Stimulated activated CD4-positive, alpha-beta T cell treated with anti-CD3 and anti-CD28 coated beads, TNF-alpha, amount 100 ng/mL, for 24 hours (primary cell): ENCODE data around the gene LDB3.

ENCODE experiments used
- DNase-seq, 3 experiments: peaks; one replicate each; pipeline ENCODE4 v3.0.0-alpha.2; 2020; ENCODE audit warnings: low read depth in 3 of 3

Gene LDB3

DNA sequence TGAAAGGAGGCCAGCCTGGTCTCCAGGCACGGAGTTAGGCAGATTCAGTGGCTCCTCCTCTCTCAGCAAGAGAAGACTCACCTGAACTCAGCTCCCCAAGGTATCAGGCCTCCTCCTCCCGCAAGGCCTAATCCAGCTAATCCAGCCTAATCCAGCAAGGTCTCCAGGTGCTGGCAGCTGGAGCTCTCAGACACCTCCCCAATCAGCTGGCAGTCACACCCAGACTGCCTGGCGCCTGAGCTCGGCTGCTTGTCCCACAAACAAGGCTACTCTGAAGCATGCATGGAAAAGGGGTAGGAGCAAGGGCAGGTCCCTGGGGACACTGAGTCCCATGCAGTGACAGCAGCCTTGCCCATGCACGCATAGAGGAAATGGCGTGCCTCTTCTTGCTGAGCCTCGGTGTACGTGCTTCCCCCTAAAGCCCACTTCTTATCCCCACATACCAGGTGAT lies 17.3 kb upstream of the LDB3 start:
- no peak for DNase-seq

GRCh38 chr10:86651631-86652331 lies 16.5 kb upstream of the LDB3 start:
- no peak for DNase-seq

DNA sequence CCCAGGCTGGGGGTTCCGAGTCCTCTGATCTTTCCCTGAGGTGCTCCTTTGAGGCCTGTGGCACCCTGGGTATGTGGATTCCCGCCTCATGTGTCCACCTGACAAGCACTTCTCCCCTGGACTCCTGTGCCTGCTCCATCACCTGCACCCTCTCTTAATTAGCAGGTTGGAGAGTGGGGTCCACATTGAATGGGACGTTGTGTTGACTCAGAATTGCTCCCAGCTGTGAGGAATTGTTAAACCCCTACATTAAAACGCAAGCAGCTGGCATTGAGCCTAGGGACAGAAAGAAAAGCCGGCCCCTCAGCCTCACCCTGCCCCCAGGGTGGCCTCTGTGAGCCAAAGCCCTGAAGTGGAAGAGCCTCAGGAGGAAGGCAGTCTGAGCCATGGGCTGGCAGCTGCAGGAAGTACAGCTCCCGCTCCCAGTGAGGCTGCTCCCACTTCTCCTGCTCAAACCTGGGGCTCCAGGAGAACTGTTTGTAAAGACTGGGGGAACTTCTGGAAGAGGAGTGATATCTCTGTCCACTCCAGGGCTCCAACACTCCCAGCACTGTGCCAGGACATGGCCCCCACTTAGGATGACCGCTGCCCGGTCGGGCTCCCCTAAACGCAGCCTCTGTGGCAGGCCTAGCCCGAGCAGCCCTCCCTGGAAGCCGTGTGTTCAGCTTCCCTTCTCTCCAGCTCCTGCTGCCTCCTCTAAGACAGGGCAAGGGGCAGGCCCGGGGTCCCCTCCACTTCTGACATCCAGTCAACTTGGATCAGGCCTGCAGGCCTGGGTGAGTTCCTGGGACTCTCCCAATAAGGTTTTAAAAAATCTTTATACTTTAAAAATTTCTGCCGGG lies 15.7 kb upstream of the LDB3 start:
- DNase-seq: no peak

- no peak for DNase-seq
These were observed 14.9 kb upstream of the LDB3 start for GRCh38 chr10:86653379-86653778.

- DNase-seq: no peak
These were observed 14.3 kb upstream of the LDB3 start for GRCh38 chr10:86653987-86654386.

DNA sequence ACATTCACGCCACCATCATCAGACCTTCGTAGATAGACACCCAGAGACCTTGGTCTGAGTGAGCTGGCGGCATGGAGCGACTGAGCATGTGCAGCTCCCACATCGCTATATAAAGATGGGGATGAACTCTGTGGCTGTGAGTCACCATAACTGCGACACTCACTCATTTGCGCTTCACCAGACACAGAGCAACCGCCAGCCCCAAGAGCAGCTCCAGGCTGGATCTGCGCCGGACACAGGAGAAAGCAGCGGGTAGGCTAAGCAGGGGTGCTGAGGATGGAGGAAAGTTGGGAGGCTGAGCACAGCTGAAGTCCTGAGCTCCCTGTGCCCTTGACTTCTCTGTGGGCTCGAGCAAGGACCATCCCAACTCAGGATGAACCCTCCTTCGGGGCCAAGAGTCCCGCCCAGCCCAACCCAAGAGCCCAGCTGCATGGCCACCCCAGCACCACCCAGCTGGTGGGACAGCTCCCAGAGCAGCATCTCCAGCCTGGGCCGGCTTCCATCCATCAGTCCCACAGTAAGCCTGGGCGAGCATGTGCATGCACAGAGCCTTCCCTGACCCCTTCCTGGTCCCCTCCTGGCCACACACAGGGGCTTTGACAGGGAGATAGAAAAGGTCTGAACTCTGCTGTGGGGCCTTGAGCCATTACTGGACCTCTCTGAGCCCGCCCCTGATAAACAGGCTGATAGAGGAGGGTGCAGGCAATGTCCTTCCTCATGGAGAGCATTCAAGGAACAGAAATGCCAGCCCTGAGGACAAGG lies 13.7 kb upstream of the LDB3 start, which contains the start of gene OPN4:
TSS of gene OPN4 (plus strand) at position 137 of the 762 bp plus-strand sequence. CDS start at position 374, 237 bp downstream.
- DNase-seq: no peak

- DNase-seq: no peak
These were observed 13.2 kb upstream of the LDB3 start for GRCh38 chr10:86655173-86655540.

DNA sequence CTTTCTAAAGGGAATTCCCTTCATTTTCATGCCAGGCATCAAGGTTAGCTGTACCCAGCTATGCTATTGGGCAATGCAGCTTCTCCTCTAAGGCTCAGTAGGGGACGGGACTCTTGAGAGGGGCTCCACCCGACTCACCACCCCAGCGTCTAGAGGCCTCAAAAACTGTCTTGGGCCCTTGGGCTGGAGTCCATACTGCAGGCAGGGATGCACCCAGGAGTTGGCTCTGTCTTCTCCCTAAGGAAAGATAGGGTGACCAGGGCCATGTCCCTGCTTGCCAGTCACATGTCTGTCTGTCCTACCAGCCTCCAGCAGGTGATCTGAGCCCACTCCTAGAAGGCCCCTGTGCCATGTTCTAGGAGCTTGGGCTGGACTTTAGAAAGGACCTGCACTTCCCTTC lies 12.7 kb upstream of the LDB3 start:
- DNase-seq: no peak

GRCh38 chr10:86657011-86657395 lies 11.3 kb upstream of the LDB3 start:
- DNase-seq: no peak

DNA sequence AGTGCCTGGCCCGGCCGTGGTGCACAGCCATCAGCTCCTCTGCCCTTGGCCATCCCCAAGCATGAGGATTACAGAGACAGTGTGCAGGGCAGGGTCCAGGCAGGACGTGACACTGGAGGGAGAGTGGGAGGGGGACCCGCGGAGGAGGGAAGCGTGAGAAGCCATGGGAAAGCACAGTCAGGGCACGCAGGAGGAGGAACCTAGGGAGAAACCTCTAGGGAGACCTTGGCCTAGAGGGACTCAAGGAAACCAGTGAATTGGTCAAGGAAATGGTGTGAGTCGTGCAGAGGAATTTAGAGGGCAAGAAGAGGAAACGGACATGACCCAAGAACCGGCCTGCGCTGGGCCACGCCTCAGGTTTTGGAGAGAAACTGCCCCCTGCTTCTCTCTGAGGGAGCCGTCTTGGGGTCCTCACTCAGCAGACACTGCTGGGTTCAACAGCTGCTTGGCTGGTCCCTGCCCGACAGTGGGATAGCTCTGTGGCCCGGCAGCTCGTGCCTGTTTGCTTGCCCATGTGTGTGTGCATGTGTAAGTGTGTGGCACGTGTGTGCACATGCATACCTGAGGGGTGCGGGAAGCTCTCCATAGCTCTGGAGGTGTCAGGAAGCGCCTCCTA lies 10.8 kb upstream of the LDB3 start:
- no peak for DNase-seq

DNA sequence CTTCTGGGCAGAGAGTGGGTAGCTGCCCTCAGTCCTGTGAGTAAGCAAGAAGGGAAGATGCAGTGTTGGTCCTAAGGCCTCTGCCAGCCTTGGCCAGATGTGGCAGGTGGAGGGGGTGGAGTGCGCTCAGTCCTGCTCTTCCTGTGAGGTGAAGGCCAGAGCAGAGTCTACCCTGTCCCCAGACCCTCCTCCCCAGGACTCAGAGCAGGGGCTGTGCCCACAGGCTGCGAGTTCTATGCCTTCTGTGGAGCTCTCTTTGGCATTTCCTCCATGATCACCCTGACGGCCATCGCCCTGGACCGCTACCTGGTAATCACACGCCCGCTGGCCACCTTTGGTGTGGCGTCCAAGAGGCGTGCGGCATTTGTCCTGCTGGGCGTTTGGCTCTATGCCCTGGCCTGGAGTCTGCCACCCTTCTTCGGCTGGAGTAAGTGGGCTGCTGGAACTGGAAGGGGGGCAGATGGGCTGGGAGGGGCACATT lies 10.0 kb upstream of the LDB3 start:
- DNase-seq: no peak

- no peak for DNase-seq
These were observed 9.6 kb upstream of the LDB3 start for GRCh38 chr10:86658751-86659150.

GRCh38 chr10:86659161-86659691 lies 9.1 kb upstream of the LDB3 start:
- DNase-seq: no peak

- DNase-seq: no peak
These were observed 8.4 kb upstream of the LDB3 start for GRCh38 chr10:86659721-86660453.

DNA sequence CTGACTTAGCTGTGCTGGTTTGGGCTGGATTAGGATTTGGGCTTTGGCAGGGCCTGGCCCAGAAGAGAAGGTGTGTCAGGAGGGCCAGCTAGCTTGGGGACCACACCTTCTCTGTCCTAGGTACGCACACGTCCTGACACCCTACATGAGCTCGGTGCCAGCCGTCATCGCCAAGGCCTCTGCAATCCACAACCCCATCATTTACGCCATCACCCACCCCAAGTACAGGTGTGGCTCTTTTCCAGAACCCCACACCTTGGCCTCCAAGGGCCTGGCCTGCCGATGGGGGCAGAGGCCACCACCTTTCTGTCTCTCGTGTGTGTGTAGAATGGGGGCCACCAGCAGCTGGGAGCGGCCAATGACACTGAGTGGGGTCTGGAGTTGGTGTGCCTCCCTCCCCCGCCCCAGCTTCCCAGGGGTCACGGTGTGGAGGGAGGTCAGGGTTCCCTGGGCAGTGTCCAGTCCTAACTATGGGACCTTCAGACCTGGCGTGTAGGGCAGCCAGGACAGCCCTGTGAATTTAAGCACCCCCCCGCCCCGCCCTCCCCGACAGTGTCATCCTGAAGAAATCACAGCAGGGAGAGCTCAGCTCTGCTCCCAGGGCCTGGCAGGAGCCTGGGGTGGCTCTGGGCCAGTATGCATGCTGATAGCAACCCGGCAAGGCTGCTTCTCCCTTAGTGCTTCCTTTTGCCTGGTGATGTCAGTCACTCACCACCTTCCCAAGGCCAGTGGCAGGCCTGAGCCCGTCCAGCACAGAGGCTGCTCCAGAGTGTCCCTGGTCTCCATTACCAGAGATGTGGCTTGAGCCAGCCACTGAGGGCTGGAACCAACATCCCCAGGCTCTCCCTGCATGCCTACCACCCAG lies 6.9 kb upstream of the LDB3 start:
- DNase-seq: no peak

GRCh38 chr10:86662186-86663045 lies 5.9 kb upstream of the LDB3 start:
- DNase-seq: no peak

GRCh38 chr10:86663046-86663345 lies 5.3 kb upstream of the LDB3 start:
- no peak for DNase-seq

- no peak for DNase-seq
These were observed 4.6 kb upstream of the LDB3 start for GRCh38 chr10:86663576-86664339.
